Kidney glomerular epithelial cell (primary cell): Measurements from ENCODE around the gene STK33.

Experiments used
- DNase-seq: peaks from one replicate; lab custom pipeline; 2025; lab: John Stamatoyannopoulos, UW

STK33 gene

GRCh38 chr11:8356216-8356615 lies 237.8 kb downstream of the STK33 start:
- no peak for DNase-seq

- no peak for DNase-seq
Measured at GRCh38 chr11:8355416-8355742, 238.6 kb downstream of the STK33 start.

DNA sequence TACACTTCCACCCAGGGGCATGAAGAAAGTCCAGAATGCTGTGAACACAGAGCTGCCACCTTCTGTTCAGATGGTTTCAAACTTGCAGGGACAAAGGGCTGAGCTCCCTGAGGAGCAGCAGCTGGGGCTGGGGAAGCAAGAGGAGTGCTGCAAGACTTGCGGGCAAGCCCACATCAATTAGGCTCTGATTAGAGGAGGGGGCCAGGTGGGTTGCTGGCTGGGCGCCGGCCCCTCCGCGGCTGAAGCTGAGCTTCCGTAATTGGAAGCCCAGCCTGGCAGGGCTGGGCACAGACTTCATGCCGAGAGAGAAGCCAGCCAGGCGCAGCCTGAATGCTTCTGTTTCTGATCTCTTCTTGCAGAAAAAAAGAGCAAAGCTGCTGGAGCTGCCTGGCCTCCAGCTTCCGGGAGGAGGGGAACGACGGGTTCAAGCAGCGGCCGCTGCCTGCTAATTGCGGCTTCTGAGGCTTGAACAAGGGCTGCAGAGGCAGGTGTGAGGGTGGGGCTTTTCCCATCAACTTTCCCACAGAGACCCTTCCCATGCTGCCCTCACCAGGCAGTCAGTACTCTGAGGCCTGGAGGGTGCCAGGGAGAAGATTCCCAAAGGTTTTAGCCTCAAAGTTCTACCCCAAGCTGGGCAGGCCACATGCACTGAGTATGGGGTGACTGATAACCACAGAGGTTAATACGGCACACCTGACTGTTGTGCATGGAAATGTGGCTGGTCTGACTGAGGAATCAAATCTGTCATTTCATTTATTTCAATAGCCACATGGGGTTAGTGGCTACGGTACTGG lies 239.2 kb downstream of the STK33 start:
- no peak for DNase-seq

GRCh38 chr11:8352876-8353505 lies 241.0 kb downstream of the STK33 start:
- no peak for DNase-seq

- no peak for DNase-seq
Measured at GRCh38 chr11:8352103-8352875, 241.7 kb downstream of the STK33 start.

DNA sequence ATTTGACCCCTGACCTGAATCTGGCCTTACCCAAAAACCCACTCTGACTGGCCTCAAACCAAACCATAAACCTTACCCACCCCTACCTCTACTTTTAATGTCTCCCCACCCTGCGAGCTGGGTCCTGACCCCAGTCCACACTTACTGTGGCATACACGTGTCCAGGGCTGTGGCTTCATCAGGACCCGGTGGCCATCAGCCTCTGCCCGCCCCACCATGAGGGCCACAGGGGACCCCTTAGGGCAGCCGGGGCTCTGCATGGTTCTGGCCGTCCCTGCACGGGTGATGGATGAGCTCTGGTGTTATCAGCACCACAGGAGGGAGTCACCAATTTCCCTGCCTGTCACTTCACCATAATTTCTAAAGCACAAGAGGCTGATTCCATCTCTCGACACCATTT lies 242.8 kb downstream of the STK33 start:
- DNase-seq = no peak

DNA sequence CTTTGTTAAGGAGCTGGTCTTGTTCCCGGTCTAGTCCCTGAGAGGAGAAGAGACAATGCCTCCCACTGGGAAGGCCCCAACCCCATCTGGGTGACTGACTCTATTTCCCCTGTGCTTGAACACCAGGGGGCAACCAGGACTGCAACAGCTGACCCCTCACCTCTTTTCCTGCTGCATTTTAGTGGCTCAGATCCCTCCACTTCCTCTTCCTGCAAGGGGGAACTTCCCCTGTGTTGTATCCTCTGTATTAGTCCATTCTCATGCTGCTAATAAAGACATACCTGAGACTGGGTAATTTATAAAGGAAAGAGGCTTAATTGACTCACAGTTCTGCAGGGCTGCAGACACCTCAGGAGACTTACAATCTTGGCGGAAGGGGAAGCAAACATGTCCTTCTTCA lies 246.1 kb downstream of the STK33 start:
- DNase-seq = no peak

DNA sequence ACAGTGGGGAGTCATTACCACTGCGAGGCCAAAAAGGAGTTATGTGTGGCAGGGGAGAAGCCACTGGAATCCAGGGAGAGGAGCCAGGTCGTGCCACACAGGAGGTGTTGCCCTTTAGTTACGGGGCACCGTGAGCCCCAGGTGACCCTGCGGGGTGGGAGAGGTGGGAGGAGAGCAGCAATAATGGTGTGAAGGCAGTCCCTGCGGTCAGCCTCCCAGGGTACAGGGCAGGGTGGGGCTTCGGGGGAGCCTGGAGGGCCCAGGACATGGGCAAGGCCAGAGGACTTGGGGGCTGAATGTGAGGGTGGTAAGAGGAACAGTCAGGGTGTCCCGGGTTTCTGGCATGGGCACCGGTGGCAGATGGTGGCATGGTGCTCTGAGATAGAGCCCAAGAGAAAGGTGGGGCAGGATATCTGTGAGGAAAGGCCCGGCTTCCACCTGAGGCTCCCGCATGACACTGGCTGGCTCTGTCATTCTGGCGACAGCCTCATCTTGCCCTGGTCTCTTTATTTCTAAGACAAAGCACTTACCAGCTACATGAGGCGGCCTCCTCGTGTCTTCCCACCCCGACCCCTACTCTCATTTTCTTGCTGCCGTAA lies 247.8 kb downstream of the STK33 start:
- DNase-seq = no peak

DNA sequence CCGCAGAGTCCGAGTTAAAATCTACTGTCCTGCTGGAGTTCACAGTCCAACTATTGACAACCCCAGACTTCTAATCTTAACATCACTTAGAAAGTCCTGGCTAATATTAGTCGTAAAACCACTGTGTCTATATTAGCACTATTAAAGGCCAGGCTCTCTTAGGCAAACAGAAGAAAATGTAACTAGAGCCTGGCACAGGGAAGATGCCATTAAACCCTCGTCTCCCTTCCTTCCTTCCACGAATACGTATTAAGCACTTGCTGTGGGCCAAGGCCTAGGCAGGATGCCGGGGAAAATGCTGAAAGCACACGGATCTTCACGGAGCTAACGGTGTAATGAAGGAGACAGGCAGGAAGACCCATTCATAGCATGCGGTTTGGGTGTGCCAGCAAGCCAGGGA lies 248.8 kb downstream of the STK33 start:
- no peak for DNase-seq

DNA sequence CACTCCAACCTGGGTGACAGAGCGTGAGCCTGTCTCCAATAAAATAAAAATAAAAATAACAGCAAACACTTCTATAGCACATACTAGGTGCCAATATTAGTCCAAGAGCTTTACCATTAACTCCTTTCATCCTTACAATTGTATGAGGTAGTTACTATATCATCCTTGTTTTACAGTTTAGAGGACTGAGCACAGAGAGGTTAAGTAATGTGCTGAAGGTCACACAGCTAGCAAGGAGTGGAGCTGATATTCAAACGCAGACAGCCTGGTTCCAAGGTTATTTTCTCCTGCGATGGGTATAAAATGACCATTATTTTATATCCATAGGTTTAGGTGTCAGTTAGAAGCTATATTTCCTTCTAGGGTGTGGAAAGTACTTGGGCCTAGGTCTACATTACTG lies 249.7 kb downstream of the STK33 start:
- no peak for DNase-seq

DNA sequence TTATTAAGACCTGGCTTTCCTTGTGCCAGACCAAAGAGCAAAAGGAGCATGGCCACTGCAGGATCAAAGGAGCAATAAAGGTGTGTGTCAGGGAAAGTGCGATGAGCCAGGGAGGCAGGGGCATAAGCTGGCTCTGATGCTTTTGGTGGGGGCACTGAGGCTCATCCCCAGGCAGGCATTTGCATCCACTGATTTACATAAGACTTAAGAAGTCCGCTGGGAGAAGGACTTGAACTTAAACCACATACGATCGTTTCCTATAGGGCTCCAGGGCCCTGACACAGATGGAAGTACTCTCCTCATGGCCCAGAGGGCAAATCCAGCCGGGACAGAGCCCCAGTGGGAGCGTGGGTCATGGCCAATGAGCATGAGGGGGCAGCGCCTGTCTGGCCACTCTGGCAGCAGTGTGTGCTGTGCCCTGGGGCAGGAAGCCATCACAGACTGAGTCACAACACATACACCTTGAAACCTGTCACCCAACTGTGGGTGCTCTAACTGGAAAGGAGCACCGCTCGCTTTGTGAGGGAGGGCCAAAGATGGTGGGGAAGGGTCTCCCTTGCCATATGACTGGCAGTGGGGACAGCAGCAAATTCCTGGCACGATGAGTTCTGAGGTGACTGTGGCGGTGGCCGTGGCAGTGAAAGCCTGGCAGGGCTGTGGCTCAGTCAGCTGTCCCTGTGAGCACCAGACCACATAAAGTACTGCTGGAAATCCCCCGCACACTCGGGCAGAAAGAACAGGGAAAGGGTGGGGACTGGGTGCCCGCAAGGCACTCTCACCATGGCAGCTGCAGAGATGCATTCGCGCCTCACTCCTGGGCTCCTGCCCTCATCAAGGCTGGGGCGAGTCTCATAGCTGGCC lies 251.0 kb downstream of the STK33 start:
- DNase-seq = no peak

DNA sequence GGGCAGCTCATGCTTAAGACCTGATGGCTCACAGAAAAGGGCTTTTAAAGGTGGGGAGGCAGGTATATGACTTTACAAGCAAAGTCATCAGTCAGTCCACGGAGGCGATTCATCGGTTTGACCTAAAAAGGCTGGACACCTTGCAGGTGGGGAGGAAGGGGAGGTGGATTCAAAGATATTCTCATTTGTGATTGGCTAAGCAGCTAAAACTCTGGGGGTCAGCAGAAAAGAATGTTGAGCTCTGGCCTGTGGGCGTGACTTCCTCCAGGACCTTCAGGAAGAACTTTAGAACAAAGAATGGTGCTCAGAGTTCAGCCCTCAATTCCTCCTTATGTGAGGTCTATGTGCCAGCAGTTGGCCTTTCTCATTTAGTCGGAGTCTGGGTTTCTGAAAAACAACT lies 252.0 kb downstream of the STK33 start:
- DNase-seq = no peak
